ENCODE results near the gene PLGRKT. TPM values are rescaled to one million over a fixed set of nuclear protein-coding genes. Genes with fewer than 3 reads are reported as not detected.

PLGRKT gene
- total RNA-seq, 1 experiment from 2014 or later, result 30.9 TPM

- TF ChIP-seq, protein P1, sequence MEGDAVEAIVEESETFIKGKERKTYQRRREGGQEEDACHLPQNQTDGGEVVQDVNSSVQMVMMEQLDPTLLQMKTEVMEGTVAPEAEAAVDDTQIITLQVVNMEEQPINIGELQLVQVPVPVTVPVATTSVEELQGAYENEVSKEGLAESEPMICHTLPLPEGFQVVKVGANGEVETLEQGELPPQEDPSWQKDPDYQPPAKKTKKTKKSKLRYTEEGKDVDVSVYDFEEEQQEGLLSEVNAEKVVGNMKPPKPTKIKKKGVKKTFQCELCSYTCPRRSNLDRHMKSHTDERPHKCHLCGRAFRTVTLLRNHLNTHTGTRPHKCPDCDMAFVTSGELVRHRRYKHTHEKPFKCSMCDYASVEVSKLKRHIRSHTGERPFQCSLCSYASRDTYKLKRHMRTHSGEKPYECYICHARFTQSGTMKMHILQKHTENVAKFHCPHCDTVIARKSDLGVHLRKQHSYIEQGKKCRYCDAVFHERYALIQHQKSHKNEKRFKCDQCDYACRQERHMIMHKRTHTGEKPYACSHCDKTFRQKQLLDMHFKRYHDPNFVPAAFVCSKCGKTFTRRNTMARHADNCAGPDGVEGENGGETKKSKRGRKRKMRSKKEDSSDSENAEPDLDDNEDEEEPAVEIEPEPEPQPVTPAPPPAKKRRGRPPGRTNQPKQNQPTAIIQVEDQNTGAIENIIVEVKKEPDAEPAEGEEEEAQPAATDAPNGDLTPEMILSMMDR (conservative IDR thresholded peaks at IDR 0.05; ENCODE audit: low read depth, low read length), result no peak
- TF ChIP-seq EZH2 (IDR thresholded peaks at IDR 0.05; ENCODE audit: borderline replicate concordance, low read depth, low read length, poor library complexity, severe bottlenecking), result no peak
- POLR2A ChIA-PET (ENCODE audit: low non-redundant PET), result no interaction called here
- H3K9me3 ChIP-seq (ENCODE audit: low read depth, low read length, poor library complexity, severe bottlenecking), result no peaks in the 10 kb centered on the region
- no peaks in the 10 kb centered on the region for H3K4me1 ChIP-seq (ENCODE audit: insufficient read depth, low read length, poor library complexity, severe bottlenecking)
- no peak for DNase-seq (ENCODE audit: low spot score)
- peak overlapping the region; percentile 49 for H3K27ac ChIP-seq (ENCODE audit: low read depth, low read length, poor library complexity, severe bottlenecking)
- H3K36me3 ChIP-seq (ENCODE audit: insufficient read depth, low read length, poor library complexity, severe bottlenecking), result no peaks in the 10 kb centered on the region
- no peaks in the 10 kb centered on the region for H3K27me3 ChIP-seq (replicated peaks; ENCODE audit: insufficient read depth, low read depth, low read length, poor library complexity)
- H3K4me3 ChIP-seq (ENCODE audit: low read depth, low read length, poor library complexity, severe bottlenecking), result peak overlapping the region; percentile 60
- BruUV-seq (replicated peaks), result no TSS peak
- intact Hi-C loops (cut with micrococcal nuclease; ENCODE audit: unreplicated experiment), result loop anchor here (2.0 kb wide), 1 partner anchor 141 kb away; no protein-coding TSS in a partner anchor
- CTCF ChIA-PET, result interaction anchor here (0.6 to 1.1 kb wide), 4 partner anchors 21 to 703 kb away, joined by 3 to 8 read pairs (median 3); no protein-coding TSS in a partner anchor
Observed at GRCh38 chr9:5449521-5450358, 12.0 kb upstream of the PLGRKT start.

- no TSS peak for BruUV-seq (replicated peaks)
- TF ChIP-seq, protein P1 (conservative IDR thresholded peaks at IDR 0.05; ENCODE audit: low read depth, low read length), result no peak
- TF ChIP-seq EZH2 (IDR thresholded peaks at IDR 0.05; ENCODE audit: borderline replicate concordance, low read depth, low read length, poor library complexity, severe bottlenecking), result no peak
- ChIA-PET CTCF (interaction anchor here (0.7 kb wide), 1 partner anchor 236 kb away, joined by 3 read pairs; no protein-coding TSS in a partner anchor), POLR2A (ENCODE audit: low non-redundant PET) (no interaction called here)
- H3K4me1 ChIP-seq (ENCODE audit: insufficient read depth, low read length, poor library complexity, severe bottlenecking), result no peaks in the 10 kb centered on the region
- no peak overlapping the region for H3K27ac ChIP-seq (ENCODE audit: low read depth, low read length, poor library complexity, severe bottlenecking)
- H3K9me3 ChIP-seq (ENCODE audit: low read depth, low read length, poor library complexity, severe bottlenecking), result no peaks in the 10 kb centered on the region
- H3K4me3 ChIP-seq (ENCODE audit: low read depth, low read length, poor library complexity, severe bottlenecking), result no peak overlapping the region
- intact Hi-C loops (cut with micrococcal nuclease; ENCODE audit: unreplicated experiment), result no loop called here
- DNase-seq (ENCODE audit: low spot score), result no peak
- H3K27me3 ChIP-seq (replicated peaks; ENCODE audit: insufficient read depth, low read depth, low read length, poor library complexity), result no peaks in the 10 kb centered on the region
- H3K36me3 ChIP-seq (ENCODE audit: insufficient read depth, low read length, poor library complexity, severe bottlenecking), result no peaks in the 10 kb centered on the region
Observed at GRCh38 chr9:5448461-5449435, 11.0 kb upstream of the PLGRKT start.

GRCh38 chr9:5448016-5448415, 10.3 kb upstream of the PLGRKT start:
- CTCF ChIA-PET, result no interaction called here
- Histone ChIP-seq H3K4me3 (ENCODE audit: low read depth, low read length, poor library complexity, severe bottlenecking) (no peak overlapping the region), H3K4me1 (ENCODE audit: insufficient read depth, low read length, poor library complexity, severe bottlenecking) (no peaks in the 10 kb centered on the region), H3K36me3 (ENCODE audit: insufficient read depth, low read length, poor library complexity, severe bottlenecking) (no peaks in the 10 kb centered on the region), H3K27ac (ENCODE audit: low read depth, low read length, poor library complexity, severe bottlenecking) (no peak overlapping the region), H3K27me3 (replicated peaks; ENCODE audit: insufficient read depth, low read depth, low read length, poor library complexity) (no peaks in the 10 kb centered on the region), H3K9me3 (ENCODE audit: low read depth, low read length, poor library complexity, severe bottlenecking) (no peaks in the 10 kb centered on the region)
- POLR2A ChIA-PET (ENCODE audit: low non-redundant PET), result no interaction called here
- no TSS peak for BruUV-seq (replicated peaks)
- DNase-seq (ENCODE audit: low spot score), result no peak
- intact Hi-C loops (cut with micrococcal nuclease; ENCODE audit: unreplicated experiment), result no loop called here
- no peak for TF ChIP-seq EZH2 (IDR thresholded peaks at IDR 0.05; ENCODE audit: borderline replicate concordance, low read depth, low read length, poor library complexity, severe bottlenecking)
- TF ChIP-seq, protein P1 (conservative IDR thresholded peaks at IDR 0.05; ENCODE audit: low read depth, low read length), result no peak
